Fibroblast of pulmonary artery (primary cell): ENCODE measurements around the gene LAMA4.
A peak's percentile ranks its signal among the peaks of the same experiment; 100 is the strongest.

Source experiments
- DNase-seq: peaks from one replicate; pipeline ENCODE4 v3.0.0-alpha.2; 2010; ENCODE audit warnings: low read depth
- H3K4me3 ChIP-seq: replicated peaks from 2 replicates; pipeline ENCODE4 v1.5.1; 2011; ENCODE audit warnings: low read depth, mild to moderate bottlenecking, control low read depth, low read length, moderate library complexity
- TF ChIP-seq, protein P1 (sequence below): IDR thresholded peaks from 2 replicates; pipeline ENCODE4 v1.5.1; 2011; ENCODE audit warnings: mild to moderate bottlenecking, control low read depth, low read length, inconsistent platforms; ENCODE audit errors: missing control alignments

Gene LAMA4

DNA sequence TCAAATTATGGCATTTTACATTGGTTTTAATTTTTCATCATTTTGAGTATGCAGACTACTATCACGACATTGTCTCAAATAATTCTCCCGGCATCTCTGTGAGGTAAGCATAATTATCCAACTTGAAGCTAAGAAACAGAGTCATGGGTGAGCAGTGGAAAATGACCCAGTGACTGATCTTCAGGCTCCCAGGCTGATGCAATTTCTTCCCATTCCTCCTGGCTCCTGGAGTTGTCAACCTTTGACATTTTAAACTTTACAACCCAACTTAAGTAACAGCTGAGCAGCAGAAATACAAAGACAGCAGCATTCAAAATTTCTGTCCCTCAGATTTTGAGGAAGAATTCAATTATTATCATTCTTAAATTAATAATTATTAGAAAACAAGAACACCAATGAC is 13.7 kb upstream of the LAMA4 start:
- DNase-seq, result no peak
- no peak overlapping the region for H3K4me3 ChIP-seq
- TF ChIP-seq, protein P1, sequence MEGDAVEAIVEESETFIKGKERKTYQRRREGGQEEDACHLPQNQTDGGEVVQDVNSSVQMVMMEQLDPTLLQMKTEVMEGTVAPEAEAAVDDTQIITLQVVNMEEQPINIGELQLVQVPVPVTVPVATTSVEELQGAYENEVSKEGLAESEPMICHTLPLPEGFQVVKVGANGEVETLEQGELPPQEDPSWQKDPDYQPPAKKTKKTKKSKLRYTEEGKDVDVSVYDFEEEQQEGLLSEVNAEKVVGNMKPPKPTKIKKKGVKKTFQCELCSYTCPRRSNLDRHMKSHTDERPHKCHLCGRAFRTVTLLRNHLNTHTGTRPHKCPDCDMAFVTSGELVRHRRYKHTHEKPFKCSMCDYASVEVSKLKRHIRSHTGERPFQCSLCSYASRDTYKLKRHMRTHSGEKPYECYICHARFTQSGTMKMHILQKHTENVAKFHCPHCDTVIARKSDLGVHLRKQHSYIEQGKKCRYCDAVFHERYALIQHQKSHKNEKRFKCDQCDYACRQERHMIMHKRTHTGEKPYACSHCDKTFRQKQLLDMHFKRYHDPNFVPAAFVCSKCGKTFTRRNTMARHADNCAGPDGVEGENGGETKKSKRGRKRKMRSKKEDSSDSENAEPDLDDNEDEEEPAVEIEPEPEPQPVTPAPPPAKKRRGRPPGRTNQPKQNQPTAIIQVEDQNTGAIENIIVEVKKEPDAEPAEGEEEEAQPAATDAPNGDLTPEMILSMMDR, result no peak

DNA sequence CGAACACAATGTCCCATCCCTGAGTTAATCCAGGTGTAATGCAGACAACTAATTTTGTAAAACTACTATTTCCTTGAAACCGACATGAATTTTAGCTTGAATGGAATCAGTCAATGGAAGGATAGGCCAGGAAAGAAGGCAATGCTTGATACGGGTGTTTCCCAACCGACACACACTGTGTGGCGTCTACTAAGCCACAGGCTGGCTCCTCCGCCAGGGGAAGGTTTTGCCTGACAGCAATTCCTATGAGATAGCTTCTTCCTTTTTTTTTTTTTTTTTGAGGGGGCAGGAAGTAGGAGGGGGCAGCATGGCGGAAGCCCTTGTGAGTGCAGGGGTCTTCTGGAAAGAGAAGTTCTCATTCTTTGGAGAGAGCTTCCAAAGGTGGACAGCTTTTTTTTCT is 12.0 kb upstream of the LAMA4 start:
- no peak for DNase-seq
- H3K4me3 ChIP-seq, result no peak overlapping the region
- TF ChIP-seq, protein P1, result no peak

DNA sequence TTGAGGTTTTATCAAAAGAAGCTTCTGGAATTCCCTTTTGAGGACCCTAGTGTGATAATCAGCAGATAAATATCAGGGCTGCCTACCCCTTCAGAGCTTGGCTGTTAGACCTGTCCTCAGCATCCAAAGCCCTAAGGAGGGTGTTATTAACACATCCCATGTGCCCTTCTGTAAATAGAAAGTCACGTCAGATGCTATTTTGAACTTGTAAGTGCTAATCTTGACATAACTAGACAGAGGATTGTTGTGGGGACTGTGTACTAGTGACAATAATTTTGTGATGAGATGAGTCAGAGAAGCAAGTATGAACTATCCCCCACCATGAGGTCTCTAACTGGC is 4.9 kb upstream of the LAMA4 start:
- TF ChIP-seq, protein P1, result no peak
- H3K4me3 ChIP-seq, result no peak overlapping the region

DNA sequence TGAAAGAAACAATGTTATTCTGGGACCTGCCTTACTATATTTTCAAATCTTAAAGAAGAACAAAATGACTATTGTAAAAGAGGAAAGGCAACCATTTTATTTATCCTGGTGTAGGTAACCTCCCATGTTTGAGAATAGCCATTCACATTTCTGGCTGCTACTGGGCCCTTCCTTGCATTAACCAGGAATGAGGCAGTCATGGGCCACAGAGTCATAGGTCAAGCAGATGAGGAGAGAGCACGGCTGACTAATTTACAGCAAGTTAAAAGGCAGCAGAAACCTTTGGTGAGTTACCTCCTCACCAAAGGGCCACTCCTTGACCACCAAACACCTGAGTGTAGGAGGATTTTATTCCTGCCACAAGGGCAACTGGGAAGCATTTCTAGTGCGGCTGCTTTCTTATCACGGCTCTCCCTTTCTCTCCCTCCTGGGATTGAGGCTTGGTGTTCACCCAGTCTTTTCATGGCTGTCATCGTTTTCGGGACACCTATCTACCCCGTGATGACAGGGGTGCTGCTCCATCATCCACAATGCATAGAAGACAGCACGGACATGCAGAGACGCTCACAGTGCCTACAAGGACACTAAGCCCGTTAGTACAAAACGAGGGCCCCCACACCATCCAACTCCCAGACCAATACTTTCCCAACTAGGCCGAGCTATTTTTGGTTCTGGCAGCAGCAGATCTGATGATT is 4.4 kb upstream of the LAMA4 start:
- TF ChIP-seq, protein P1, result no peak
- no peak for DNase-seq

More for the DNA sequence above, 4.9 kb upstream of the LAMA4 start:
- no peak for DNase-seq

DNA sequence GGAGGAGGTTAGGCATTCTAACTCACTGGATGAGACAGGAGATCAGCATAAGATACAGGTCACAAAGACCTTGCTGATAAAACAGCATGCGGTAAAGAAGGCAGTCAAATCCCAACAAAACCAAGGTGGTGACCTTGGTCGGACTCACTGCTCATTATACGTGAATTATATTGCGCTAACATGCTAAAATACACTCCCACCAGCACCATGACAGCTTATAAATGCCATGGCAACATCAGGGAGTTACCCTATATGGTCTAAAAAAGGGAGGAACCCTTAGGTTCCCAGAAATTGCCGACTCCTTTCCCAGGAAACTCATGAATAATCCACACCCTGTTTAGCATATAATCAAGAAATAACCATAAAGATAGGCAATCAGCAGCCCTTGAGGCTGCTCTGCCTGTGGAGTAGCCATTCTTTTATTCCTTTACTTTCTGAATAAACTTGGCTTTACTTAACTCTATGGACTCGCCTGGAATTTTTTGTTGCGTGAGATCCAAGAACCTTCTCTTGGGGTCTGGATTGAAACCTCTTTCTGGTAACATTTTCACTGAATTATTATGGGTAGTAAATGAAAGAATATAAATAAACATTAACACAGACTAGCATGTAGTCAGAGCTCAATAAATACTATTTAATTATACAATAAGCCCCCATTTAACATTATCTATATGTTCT is 3.0 kb upstream of the LAMA4 start:
- TF ChIP-seq, protein P1, result no peak

More for the DNA sequence above, 4.4 kb upstream of the LAMA4 start:
- H3K4me3 ChIP-seq, result no peak overlapping the region

DNA sequence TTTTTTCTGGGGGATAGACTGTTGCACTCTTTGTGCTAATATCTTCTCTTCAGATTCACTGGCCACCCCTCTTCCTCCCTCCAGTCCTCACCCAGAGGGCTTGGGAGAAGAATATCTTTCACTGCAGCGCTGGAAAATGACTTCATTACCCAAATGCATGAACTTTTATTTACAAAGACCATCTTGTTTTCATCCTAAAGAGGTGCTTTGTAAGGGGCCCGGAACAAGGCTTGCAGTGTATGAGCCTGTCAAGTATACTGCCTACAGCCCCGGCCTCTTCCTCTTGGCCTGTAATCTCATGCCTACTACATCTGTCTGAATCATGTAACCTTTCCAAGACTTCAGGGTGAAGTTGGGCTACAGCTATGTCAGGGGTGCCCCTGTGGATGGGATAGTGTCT is 554 bp upstream of the LAMA4 start:
- DNase-seq, result no peak
- TF ChIP-seq, protein P1, result no peak
- peak overlapping the region; percentile 83 for H3K4me3 ChIP-seq

More for the DNA sequence above, 3.0 kb upstream of the LAMA4 start:
- H3K4me3 ChIP-seq, result no peak overlapping the region
- no peak for DNase-seq

DNA sequence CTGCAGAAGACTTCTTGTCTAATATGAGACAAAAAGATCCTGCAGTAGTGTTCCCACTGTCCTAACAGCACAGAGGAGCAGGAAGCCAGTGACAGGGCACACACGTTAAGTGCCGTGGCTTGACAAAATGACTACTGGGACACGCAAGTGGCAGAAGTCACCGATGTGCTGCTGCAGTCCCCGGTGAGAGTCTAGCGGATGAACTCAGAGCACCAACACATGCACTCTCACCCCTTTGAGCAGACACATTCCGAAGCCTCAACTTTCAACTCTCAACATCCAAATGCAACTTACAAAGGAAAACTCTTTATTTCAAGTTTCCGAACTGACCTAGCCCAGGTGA is 898 bp downstream of the LAMA4 start:
- no peak for DNase-seq
- TF ChIP-seq, protein P1, result no peak
- H3K4me3 ChIP-seq, result peak overlapping the region; percentile 83
